Keratinocyte (primary cell): ENCODE data around the gene SLC4A5. TPM values are rescaled to one million over a fixed set of nuclear protein-coding genes. Genes with fewer than 3 reads are reported as not detected.

Experiments used
- DNase-seq: peaks from one replicate; pipeline ENCODE4 v3.0.0-alpha.2; 2011; ENCODE audit warnings: low read depth, missing footprints, low spot score
- FAIRE-seq: peaks from 2 replicates; lab custom pipeline; 2011; peaks lifted over from hg19 to GRCh38; lab: Jason Lieb, UNC
- H2AFZ ChIP-seq: 2 replicates; pipeline ENCODE4 v1.6.0; 2012; ENCODE audit warnings: low read length, control low read depth, inconsistent platforms; ENCODE audit not compliant: control insufficient read depth
- H3K27ac ChIP-seq: 2 replicates; pipeline ENCODE4 v1.5.1; 2011; ENCODE audit warnings: low read length; ENCODE audit not compliant: control insufficient read depth, insufficient read depth
- H3K27me3 ChIP-seq: 3 replicates; pipeline ENCODE4 v1.6.0; 2011; ENCODE audit warnings: low read length; ENCODE audit not compliant: control insufficient read depth, insufficient read depth; ENCODE audit errors: extremely low read depth
- H3K36me3 ChIP-seq, 2 experiments: 2 replicates in 1 of 2; 3 replicates in 1 of 2; pipeline ENCODE4 v1.5.1; 2011; ENCODE audit warnings: low read length in 2 of 2, mild to moderate bottlenecking in 1 of 2; ENCODE audit not compliant: control insufficient read depth in 2 of 2, insufficient read depth in 2 of 2; ENCODE audit errors: extremely low read depth in 1 of 2
- H3K4me1 ChIP-seq: 3 replicates; pipeline ENCODE4 v1.5.1; 2011; ENCODE audit warnings: low read length; ENCODE audit not compliant: control insufficient read depth, insufficient read depth; ENCODE audit errors: extremely low read depth
- H3K4me2 ChIP-seq: 3 replicates; pipeline ENCODE4 v1.6.0; 2011; ENCODE audit warnings: low read depth, low read length; ENCODE audit not compliant: control insufficient read depth, insufficient read depth; ENCODE audit errors: extremely low read depth
- H3K4me3 ChIP-seq, 3 experiments: fragments of 200-600 bp in 1 of 3; sonication (generic) in 1 of 3; 2 replicates in 2 of 3; 3 replicates in 1 of 3; pipeline ENCODE4 v1.5.1; 2011 to 2016; ENCODE audit warnings: low read length in 3 of 3, mild to moderate bottlenecking in 3 of 3, control low read depth in 2 of 3, inconsistent platforms in 1 of 3, low read depth in 1 of 3, mixed read lengths in 1 of 3, mixed run types in 1 of 3, moderate library complexity in 1 of 3; ENCODE audit not compliant: control insufficient read depth in 2 of 3, insufficient read depth in 2 of 3; ENCODE audit errors: extremely low read depth in 1 of 3
- H3K79me2 ChIP-seq: 2 replicates; pipeline ENCODE4 v1.6.0; 2012; ENCODE audit warnings: low read length; ENCODE audit not compliant: control insufficient read depth, insufficient read depth
- H3K9ac ChIP-seq: 3 replicates; pipeline ENCODE4 v1.6.0; 2011; ENCODE audit warnings: low read length; ENCODE audit not compliant: control insufficient read depth, insufficient read depth; ENCODE audit errors: extremely low read depth
- H3K9me1 ChIP-seq: 3 replicates; pipeline ENCODE4 v1.6.0; 2011; ENCODE audit warnings: low read length; ENCODE audit not compliant: control insufficient read depth, insufficient read depth; ENCODE audit errors: extremely low read depth
- H3K9me3 ChIP-seq: 2 replicates; pipeline ENCODE4 v1.5.1; 2012; ENCODE audit warnings: low read depth, low read length; ENCODE audit not compliant: control insufficient read depth
- H4K20me1 ChIP-seq: 3 replicates; pipeline ENCODE4 v1.6.0; 2011; ENCODE audit warnings: low read length; ENCODE audit not compliant: control insufficient read depth, insufficient read depth; ENCODE audit errors: extremely low read depth
- EZH2 ChIP-seq: IDR thresholded peaks from one replicate; pipeline ENCODE4 v1.6.1; 2012; ENCODE audit warnings: inconsistent platforms, mild to moderate bottlenecking, low read length, moderate library complexity
- dilution Hi-C: fragments of 300-500 bp; cut with MboI; formaldehyde crosslinking; loops from one replicate; pipeline ENCODE4 v1.7.0; 2020; ENCODE audit warnings: low sequenced_read_pairs; ENCODE audit not compliant: extremely low pct_ligation_motif_present
- polyA plus RNA-seq, 5 experiments: library from polyadenylated mRNA; depleted of rRNA in 3 of 5; stranded (reverse) in 3 of 5; stranded (forward) in 1 of 5; unstranded in 1 of 5; fragments of >200 nt; gene quantifications; 1 replicate in 1 of 5; 2 replicates in 3 of 5; 3 replicates in 1 of 5; pipeline versions ENCODE4 v1.2.1 to v1.2.3, GENCODE V29; 2011 to 2012; ENCODE audit warnings: missing spikeins in 2 of 5, low read depth in 1 of 5, low replicate concordance in 1 of 5
- TF ChIP-seq, protein P1 (sequence below), 3 experiments: IDR thresholded peaks in 1 of 3; conservative IDR thresholded peaks in 1 of 3; optimal IDR thresholded peaks in 1 of 3; 2 replicates in 2 of 3; 3 replicates in 1 of 3; pipeline versions ENCODE3 to v1.5.1; 2011; ENCODE audit warnings: low read length in 3 of 3, mild to moderate bottlenecking in 3 of 3, moderate library complexity in 2 of 3, control low read depth in 1 of 3, inconsistent platforms in 1 of 3; ENCODE audit not compliant: insufficient read depth in 2 of 3; ENCODE audit errors: extremely low read depth in 1 of 3

SLC4A5 gene
- polyA plus RNA-seq, 1 donor (not counting 4 experiments of a cell fraction or from before 2014, with no cell fraction given) = 0.22 TPM

- H3K9me3 ChIP-seq = no peaks in the 10 kb centered on the region
- H2AFZ ChIP-seq = no peak overlapping the region
- H3K9ac ChIP-seq = no peak overlapping the region
- no peaks in the 10 kb centered on the region for H3K27me3 ChIP-seq
- no peaks in the 10 kb centered on the region for H4K20me1 ChIP-seq
- no peaks in the 10 kb centered on the region for H3K79me2 ChIP-seq
- H3K36me3 ChIP-seq = no peaks in the 10 kb centered on the region
- H3K27ac ChIP-seq = no peak overlapping the region
- H3K4me2 ChIP-seq = no peak overlapping the region
- no peak for DNase-seq
- H3K4me3 ChIP-seq = no peak overlapping the region
- no peak for FAIRE-seq
- H3K4me1 ChIP-seq = no peaks in the 10 kb centered on the region
- dilution Hi-C loops = no loop called here
- TF ChIP-seq, protein P1, sequence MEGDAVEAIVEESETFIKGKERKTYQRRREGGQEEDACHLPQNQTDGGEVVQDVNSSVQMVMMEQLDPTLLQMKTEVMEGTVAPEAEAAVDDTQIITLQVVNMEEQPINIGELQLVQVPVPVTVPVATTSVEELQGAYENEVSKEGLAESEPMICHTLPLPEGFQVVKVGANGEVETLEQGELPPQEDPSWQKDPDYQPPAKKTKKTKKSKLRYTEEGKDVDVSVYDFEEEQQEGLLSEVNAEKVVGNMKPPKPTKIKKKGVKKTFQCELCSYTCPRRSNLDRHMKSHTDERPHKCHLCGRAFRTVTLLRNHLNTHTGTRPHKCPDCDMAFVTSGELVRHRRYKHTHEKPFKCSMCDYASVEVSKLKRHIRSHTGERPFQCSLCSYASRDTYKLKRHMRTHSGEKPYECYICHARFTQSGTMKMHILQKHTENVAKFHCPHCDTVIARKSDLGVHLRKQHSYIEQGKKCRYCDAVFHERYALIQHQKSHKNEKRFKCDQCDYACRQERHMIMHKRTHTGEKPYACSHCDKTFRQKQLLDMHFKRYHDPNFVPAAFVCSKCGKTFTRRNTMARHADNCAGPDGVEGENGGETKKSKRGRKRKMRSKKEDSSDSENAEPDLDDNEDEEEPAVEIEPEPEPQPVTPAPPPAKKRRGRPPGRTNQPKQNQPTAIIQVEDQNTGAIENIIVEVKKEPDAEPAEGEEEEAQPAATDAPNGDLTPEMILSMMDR (optimal IDR thresholded peaks at IDR 0.05 in 1 of 3, IDR thresholded peaks at IDR 0.05 in 1 of 3, conservative IDR thresholded peaks at IDR 0.05 in 1 of 3; ENCODE audit: extremely low read depth in 1 of 3, insufficient read depth in 2 of 3, low read length in 3 of 3) = no peak
- no peak for TF ChIP-seq EZH2
- no peaks in the 10 kb centered on the region for H3K9me1 ChIP-seq
These were observed 45.8 kb downstream of the SLC4A5 start for GRCh38 chr2:74297391-74297790.

- no peak overlapping the region for H2AFZ ChIP-seq
- H3K27me3 ChIP-seq = peaks cover 4% of the 10 kb centered on the region
- FAIRE-seq (no peak), DNase-seq (no peak)
- TF ChIP-seq, protein P1 (optimal IDR thresholded peaks at IDR 0.05 in 1 of 3, IDR thresholded peaks at IDR 0.05 in 1 of 3, conservative IDR thresholded peaks at IDR 0.05 in 1 of 3; ENCODE audit: extremely low read depth in 1 of 3, insufficient read depth in 2 of 3, low read length in 3 of 3) = no peak
- TF ChIP-seq EZH2 = no peak
- H3K9ac ChIP-seq = no peak overlapping the region
- no peak overlapping the region for H3K4me2 ChIP-seq
- no peaks in the 10 kb centered on the region for H3K9me1 ChIP-seq
- H3K9me3 ChIP-seq = no peaks in the 10 kb centered on the region
- dilution Hi-C loops = no loop called here
- no peaks in the 10 kb centered on the region for H3K4me1 ChIP-seq
- H3K4me3 ChIP-seq = no peak overlapping the region
- H3K36me3 ChIP-seq = no peaks in the 10 kb centered on the region
- no peaks in the 10 kb centered on the region for H4K20me1 ChIP-seq
- no peak overlapping the region for H3K27ac ChIP-seq
- no peaks in the 10 kb centered on the region for H3K79me2 ChIP-seq
These were observed 49.8 kb downstream of the SLC4A5 start for GRCh38 chr2:74293191-74293991.
